HG03558 (cell line): ENCODE data around the gene ACE.

Experiments
- ATAC-seq: cut with Tn5 transposase; IDR thresholded peaks from one replicate; pipeline ENCODE4 v1.9.1; 2021; ENCODE audit warnings: moderate number of reproducible peaks; ENCODE audit not compliant: unreplicated experiment; ENCODE audit errors: extremely low read depth

The ACE gene

GRCh38 chr17:63512388-63512787, 35.5 kb downstream of the ACE start:
- no peak for ATAC-seq

- no peak for ATAC-seq
These were observed 36.2 kb downstream of the ACE start for GRCh38 chr17:63512896-63513644.

DNA sequence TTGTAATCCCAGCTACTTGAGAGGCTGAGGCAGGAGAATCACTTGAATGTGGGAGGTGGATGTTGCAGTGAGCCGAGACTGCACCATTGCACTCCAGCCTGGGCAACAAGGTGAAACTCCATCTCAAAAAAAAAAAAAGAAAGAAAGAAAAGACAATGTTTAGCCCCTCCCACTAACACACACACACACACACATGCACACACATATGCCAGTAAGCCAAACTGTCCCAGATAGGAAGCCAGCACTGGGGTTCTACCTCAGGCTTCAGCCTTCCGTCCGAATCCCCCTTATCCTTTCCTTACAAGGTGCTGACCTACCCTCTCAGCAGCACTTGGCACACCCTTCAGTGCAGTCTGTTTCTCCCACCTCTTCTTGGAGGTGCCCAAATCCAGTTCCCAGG, 37.6 kb downstream of the ACE start:
- ATAC-seq = no peak

DNA sequence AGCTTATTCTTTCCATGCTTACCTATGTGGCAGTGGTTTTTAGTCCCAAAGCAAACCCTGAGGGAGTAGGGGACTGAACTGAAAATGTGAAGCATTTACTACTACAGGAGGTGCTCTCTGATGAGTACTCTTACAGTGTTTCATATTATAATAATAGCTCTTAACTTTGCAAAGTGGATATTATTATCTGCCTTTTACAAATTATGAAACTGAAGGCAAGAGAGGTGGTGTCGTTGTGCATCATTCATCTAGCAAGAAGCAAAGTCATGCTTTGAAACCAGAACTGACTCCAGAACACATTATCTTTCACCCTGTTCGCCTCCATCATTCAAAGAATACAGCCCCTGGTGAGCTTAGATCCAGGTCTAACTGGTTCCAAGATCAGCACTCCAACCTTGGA, 38.1 kb downstream of the ACE start:
- ATAC-seq = no peak

DNA sequence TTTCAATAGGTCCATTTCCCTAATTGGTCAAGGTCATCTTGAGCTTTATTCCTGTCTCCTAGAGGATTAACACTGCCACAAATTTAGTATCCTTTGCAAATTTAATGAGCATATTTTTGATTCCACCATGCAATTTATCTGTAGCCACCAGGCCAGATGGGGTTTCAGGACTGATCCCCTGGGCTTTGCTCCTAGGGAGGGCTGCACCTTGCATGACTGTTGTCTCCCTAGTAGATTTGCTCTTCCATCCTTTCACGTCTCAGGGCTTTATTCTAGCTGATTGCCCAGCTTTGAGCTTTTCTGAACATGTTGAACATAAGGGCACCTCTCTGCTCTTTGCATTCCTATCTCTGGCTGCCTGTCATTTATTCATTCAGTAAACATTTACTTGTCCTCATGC, 38.6 kb downstream of the ACE start:
- no peak for ATAC-seq

DNA sequence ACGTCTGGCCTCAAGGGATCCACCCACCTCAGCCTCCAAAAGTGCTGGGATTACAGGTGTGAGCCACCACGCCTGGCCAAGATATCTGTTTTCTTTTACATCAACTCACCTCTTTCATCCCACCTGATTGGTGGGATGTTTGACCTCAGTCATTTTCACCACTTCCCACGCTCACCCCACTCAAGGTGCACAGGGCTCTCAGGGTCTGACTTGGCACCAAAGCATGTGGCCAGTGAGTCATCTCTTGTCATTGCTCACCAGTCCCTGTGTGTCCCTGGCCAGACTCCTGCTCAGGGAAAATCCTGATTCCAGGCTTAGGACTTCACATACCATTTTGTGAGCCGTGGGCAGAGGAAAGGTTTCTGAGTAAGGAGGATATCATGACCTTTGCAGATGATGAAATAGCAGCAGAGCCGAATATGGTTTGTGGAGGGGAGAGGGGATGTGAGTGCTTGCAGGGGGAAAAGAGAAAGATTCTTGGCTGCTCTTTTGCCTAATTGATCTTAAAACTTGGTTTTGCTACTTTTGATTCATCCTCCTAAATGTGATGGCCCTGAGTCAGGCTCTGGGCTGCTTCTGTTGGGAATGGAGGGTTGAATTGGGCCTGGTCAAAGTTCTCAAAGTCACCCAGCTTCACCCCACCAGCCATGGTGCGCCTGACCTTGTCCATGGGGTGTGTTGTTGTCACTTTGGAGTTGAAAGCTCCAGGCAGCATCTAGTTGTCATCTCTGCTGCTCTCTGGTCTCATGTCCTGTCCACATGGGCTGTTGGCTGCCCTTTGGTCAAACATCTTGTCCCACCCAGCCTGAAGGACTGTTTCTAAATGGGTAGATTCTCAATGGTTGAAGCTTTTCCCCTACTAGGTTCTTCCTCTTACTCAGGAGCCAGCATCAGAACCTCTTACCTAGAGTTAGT, 40.3 kb downstream of the ACE start:
- ATAC-seq = no peak

DNA sequence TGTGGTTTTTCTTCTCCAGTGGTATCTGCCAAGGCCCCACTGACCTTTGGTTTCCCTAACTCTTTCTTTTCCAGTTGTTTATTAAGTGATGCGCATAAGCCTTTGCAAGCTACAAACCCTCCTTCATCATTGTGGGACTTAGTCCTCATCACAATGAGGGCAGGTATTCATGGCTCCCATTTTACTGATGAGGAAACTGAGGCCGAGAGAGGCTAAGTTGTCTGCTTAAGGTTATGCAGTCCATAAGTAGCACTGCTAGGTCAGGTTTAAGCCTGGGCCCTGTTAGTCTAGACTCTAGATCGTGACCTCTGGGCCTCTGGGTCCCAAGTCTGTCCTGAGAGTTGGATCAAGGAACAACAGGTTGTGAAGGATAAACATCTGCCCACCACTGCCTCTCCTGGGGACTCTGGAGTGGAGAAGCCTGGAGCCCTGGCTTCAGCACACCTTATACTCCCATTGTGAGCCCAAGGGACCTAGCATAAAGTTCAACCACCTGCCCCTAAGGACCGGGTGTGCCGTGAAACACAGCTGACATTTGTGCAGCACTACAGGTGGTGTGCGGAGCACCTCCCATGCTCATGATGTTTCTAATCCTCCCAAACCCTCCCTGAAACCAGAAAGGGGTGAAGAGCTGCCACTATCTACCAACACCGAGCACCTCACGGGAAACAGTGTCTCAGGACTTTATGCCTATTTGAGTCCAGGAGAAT, 41.1 kb downstream of the ACE start:
- no peak for ATAC-seq

GRCh38 chr17:63519116-63519881, 42.4 kb downstream of the ACE start:
- ATAC-seq = no peak

DNA sequence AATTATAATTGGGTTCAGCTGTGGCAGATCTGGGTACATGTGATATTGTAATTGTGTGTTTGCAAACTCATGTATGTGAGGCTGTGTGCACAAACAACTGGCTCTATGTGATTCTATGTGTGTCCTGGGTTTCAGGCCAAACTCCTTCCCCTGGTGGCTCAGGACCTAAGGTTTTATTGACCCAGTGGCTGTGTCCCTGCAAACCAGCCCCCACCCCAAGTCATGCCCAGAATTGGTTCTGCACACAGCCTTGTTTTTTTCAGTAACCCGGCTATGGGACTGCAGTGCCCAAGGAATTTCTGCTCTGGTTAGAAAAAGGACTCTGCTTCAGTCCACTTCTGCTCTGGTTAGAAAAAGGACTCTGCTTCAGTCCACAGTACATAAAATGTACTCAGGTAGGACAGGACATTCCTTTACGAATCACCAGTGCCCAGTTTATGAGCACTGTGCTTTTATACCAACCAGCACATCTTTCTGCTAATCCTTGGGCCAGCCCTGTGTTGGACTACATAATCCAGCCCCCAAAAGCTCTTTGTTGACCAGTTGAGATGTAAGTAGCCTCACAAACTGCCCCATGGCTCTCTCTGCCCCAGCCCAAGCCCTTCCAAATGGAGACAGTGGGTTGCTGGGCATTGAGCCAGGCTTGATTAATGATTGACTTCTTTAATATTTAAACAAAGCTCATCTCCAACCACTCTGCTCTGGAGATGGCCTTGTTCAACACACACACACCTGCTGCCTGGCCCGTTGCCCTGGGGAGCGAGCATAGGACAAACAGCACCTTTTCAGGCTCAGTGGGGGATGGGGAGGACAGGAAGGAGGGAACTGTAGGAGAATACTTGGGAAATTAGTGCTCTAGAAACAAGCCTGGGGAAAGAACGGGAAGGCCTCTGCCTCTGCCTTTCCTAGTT, 43.4 kb downstream of the ACE start:
- ATAC-seq = no peak

DNA sequence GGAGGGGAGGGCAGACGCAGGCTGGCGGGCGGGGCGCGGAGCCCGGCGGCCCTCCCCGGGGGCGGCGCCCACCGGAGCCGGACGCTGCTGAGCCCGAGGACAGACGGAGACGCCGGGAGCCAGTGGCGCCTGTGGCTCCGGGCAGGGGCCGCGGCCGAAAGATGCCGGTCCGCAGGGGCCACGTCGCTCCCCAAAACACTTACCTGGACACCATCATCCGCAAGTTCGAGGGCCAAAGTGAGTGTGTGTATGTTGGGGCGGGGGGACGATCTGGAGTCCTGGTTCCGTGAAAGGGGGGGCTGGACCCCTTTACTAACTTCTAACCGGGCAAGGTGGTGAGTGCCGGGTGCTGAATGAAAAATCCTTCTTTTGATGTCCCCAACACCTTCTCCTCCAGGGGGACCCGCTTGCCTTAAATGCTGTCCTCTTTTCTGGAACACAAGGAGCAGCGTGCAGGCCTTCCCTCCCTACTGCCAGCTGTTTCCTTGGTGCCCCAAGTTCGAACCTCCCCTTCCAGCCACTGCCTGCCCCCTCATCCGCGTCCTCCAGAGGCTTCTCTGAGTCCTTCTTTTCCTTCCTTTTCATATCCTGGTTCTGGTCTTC, 46.5 kb downstream of the ACE start, which contains the start of gene KCNH6:
Gene KCNH6, plus strand, starts transcription at position 106 of the 603 bp plus-strand sequence. Its CDS starts 56 bp downstream, at position 162.
- no peak for ATAC-seq

- no peak for ATAC-seq
These were observed 47.2 kb downstream of the ACE start for GRCh38 chr17:63524051-63524450.

DNA sequence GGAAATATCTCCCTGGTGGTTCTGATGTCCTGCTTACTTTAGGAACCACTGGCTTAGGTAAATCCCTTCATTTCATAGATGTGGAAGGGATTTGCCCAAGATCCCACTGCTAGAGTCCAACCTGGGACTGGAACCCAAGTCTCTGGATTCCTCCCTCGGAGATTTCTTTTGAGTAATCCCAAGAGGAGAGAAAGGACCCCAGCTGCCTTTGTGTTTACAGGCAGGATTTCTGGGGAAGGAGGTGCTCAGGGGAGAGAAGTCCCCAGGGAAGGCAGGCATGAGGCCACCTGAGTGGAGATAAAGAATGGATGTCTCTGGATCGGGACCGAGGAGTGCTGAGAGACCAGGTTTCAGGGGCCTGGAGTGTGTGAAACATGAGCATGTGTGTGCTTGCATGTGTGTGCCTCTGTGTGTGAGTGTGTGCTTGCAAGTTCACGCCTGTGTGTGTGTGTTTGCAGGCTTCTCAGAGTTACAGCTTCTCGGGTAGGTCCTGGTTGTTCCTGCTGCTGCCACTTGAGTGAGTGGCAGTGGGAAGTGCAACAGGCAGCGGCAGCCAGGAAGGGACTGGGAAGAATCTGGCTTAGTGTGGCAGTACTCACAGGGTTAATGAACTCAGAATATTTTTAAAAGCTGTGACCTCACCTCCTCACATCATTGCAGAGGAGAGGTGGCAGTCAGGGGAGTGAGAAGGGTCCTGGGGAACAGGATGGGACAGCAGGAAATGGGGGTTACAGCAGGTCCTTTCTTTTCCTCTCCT, 48.5 kb downstream of the ACE start:
- no peak for ATAC-seq

DNA sequence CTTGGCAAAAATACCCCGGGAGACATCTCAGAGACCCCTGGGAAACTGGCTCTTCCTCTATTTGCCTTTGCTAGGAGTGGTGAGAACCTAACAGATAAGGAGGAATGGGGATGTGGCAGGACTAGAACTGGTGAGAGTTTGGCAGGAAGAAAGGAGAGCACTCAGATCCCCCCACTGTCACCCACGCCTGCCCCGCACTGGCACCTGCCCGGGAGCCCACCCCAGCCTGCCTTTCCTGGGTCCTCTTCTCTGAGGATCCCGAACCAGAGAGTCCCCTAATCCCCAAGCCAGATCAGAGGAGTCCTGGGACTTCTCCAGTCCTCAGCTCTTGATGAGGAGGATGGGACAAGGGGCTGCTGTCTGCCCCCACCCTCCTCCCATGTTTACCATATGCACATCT, 50.0 kb downstream of the ACE start:
- no peak for ATAC-seq

- ATAC-seq = no peak
These were observed 51.3 kb downstream of the ACE start for GRCh38 chr17:63528183-63528582.

- ATAC-seq = no peak
These were observed 53.1 kb downstream of the ACE start for GRCh38 chr17:63529711-63530556.

DNA sequence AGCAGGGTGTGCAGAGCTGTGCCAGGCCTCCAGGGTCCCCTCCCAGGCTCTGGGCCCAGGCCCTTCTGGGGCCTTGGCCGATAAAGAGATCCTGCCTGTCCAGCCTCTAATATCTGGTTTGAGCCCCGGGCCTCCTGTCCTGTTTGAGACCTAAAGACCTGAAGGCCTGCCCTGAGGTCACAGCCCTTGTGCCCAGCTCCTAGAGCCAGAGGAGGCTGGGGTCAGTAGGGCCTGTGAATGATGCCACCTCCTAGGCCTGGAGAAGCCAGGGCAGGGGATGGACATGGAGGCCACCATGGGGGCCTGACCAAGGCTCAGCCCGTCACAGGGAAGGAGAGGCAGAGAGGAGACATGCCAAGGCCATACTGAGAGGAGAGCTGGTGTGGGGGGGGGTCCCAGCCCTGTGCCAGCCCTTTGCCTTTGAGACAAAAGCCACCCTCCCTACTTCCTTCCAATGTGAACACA, 53.7 kb downstream of the ACE start:
- no peak for ATAC-seq
